NCI-H1694 (cell line): ENCODE results near the gene COL5A1.

ENCODE experiments used
- DNase-seq: peaks from one replicate; lab custom pipeline; 2025; lab: John Stamatoyannopoulos, UW

The COL5A1 gene

GRCh38 chr9:134641173-134641989 lies at the start of gene COL5A1:
Gene COL5A1 (plus strand): TSS chr9:134641803. CDS start chr9:134642188, 385 bp downstream.
- DNase-seq = peak; percentile 32

- no peak for DNase-seq
Observed at GRCh38 chr9:134592018-134592818, 49.4 kb upstream of the COL5A1 start.

DNA sequence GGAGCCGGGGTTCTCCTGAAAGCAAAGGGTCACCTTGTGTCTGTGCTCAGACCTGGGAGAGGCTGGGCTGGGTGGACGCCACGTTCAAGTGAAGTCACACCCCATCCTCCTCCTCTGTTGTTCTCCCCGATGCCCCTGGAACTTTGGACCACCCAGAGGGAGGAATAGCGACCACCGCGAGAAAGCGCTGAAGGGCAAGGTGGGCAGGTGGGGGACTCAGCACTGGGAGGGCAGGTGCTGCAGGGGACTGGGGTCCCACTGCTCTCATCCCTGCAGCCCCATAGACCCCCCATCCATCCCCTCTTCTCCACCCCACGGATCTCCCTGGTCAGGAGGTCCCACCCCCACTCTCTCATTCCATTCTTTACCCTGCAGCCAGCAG lies 48.8 kb upstream of the COL5A1 start:
- DNase-seq = no peak

DNA sequence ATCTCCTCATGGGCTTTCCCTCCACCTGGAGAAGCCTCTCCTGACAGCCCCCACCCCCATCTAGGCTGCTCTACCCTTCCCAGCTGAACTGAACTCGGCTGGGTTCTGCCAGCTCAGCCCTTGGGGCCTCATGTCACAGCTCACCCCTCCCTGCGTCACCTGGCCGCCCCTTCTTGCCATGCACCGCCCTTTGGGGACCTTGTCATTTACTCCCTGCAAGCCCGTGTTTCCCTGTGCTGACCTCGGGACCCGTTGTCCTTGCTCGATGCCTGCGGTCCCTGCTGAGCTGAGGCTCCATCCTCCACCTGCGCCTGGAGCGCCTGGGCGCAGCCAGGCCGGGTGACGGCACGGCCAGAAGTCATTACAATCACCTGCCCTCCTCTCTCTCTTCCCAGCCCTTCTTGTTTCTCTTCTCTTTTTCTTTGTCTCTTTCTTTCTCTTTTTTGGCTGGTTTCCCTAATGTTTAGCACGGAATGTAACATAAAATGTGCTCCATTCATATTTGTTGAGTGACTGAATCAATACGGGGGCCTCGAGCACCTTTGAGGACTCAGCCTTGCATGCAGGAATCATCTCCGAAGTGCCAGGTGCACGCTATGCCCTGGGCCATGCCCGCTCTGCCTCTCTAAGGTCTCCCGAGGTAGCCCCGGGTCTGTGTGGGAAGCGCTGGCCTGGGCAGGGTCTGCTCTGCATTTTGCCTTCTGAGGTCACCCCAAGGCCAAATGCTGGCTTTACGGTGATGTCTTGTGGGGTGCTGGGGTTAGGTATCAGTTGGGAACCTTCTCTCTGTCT lies 48.1 kb upstream of the COL5A1 start:
- no peak for DNase-seq

DNA sequence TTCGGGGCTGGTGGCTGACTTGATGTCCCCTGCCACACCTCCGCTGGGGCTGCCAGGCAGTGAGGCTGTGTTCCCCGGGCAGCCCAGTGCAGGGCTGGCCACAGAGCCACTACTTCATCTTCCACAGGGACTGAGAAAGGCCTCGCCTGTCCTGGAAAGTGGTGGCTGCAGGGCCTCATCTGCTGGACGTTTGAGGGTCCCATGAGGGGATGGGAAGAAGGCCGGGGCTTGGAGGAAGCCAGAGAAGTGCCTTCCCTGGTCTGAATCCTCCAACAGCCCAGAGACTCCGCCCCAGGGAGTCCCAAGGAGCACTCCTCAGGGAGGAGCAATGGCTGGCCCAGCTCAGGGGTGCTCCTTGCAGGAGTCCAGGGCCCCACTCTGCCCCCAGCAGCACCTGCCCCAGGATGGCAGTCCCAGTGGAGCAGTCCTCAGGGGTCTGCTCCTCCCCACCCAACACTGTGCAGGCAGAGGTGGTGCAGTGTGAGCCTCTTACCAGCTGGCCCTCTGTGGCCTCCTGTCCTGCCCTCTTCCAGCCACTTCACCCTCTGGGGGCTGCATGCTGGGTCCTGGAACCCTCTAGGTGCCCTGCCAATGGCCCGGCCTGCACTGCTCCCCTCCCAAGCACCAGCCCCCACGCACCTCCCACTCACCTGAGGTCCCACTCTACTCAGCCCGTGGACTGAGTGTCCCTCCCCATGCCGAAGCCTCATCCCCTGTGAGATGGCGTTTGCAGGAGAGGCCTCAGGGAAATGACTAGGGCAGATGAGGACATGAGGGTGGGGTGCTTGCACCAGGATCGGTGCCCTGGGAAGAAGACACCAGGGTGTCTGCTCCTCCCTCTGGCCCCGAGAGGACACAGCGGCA lies 47.3 kb upstream of the COL5A1 start:
- DNase-seq = no peak

DNA sequence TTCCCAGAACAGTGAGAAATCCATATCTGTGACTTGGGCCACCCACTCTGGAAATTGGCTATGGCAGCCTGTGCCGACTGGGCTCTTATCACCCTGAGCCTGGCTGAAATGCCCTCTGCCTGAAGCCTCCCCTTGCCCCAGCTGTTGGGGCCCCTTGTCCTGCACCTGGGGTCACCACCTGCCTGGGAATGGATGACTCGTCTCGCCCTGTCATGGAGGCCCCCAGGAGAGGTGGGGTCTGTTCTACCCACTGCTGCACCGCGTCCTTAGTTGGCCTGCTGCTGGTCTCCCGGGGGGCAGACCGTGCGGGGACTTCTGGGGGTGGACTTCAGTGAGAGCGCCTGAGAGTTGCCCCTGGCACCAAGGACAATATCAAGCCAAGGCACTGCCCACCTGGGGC lies 46.6 kb upstream of the COL5A1 start:
- DNase-seq = no peak

DNA sequence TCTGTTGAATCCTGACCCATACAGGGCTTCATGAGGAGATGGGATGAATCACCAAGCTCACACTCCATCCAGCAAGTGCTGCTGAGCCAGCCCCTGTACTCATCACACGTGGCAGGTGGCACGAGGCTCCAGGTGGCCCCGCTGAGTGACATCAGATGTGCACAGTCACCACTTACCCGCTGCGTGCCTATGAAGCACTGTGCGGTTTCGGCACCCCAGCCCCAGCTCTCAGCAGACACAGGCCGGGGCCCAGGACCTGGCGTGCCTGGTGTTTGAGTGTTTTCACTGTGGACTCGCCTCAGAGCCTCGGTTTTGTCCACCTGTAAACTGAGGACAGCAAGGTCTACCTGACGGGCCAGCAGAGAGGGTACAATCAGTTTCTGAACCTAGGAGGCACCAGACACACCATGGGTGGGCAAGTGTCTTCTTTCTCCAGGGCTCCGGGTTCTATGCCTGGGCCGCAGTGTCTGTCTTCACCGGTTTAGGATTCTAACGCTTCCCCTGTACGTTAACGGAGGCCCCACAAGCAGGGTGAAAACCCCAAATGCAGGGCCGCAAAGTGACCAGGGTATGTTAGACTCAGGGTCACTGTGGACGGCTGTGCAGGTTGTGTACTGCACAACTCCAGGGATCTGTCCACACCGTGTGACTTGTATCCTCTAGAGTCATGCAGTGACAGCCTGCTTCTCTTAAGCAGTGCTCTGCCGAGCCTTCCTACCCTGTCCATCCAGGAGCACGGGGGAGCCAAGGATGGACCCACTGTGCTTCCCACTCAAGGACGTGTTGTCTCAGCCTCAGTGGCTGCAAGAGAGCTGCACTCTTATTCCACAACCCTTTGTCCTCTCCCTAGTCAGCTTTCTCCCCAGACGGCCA lies 44.3 kb upstream of the COL5A1 start:
- DNase-seq = no peak

DNA sequence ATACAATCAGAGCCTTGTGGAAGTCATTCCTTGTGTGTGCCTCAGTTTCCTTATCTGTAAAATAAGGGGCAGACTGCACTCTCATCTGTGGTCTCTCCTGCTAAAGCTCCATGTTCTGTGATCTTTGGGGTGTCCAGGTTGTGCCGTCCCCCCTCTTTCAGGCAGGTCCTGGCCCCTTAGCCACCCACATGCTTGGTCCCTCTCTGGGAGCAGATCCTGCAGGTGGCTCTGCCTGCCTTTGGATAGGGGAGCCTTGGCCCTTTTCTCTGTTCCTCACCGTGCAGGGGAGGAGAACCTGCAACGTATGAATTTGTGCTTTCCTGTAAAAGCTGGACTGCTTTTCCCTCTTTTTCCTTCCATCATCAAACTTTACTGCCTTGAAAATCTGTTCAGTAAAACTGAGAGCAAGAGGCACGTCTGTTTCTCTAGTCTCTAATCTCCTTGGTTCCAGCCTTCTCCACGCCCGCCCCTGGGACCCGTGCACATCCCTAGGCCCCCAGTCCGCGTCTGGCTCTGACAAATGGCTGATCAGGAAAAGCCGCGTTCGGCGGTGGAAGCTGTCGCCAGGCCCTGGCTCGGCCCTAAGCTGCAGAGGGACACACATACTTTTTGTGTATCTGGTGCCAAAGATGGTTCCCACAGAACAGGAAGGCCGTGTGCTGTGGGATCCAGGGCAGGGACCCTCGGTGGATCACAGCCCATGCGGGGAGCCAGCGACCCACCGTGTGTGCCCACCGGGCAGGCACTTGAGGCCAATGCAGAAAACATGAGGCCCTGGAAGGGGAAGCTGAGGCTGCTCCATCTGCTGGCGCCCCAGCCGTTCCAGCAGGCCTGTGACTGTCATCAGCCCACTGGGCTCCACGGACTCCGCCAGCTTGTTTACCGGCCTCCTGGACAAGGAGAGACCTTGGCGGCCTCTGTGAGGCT lies 43.4 kb upstream of the COL5A1 start:
- DNase-seq = no peak

DNA sequence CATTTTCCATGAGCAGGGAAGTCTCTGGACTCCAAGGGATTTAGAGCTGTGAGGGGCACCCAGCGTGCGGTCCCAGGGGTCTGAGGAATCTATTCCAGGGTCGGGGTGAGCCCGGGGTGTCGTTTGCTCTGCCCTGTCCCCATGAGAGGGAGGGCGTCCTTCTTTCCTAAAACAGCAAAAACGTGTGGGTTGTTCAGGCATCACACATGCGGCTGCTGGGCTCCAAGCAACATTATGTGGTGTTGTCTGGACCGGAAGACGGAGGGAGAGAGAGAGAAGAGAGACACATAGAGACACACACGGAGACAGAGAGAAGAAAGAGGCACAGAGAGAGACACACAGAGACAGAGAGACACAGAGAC lies 42.7 kb upstream of the COL5A1 start:
- DNase-seq = no peak

GRCh38 chr9:134600371-134600770 lies 41.2 kb upstream of the COL5A1 start:
- no peak for DNase-seq

DNA sequence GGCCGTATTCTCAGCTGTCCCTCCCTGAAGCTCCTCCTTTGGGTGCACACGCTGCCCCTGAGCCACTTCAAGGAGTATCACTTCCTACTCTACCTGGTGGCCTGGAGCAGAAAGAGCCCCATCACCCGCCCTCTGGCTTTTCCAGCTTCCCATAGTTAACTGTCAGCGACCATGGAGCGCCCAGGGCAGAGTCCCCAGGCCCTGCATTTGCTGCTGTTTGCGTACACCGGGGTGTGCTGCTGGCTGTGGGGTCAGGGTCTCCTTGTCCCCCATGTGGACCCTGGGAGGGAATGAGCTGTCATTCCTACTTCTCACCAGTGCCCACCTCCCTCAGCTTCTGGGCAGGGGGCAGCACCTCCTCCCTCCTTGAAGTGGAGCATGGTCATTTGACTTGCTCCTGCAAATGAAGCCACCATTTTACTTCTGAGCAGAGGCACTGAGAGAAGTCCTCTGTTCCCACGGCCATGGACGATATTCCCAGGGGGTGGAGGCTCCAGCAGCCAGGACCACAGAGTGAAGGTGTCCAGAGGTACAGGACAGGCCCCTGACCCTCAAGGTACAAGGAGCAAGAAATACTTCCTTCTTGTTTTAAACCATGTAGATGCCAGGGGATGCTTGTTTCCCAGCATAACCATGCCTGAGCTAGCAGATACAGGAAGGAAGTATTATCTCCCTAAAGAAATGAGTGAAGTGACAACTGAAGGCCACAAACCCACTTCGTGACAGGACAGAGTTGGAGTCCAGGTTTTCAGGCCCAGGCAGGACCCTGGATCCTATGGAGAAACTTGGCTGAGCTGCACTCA lies 40.6 kb upstream of the COL5A1 start:
- DNase-seq = no peak

DNA sequence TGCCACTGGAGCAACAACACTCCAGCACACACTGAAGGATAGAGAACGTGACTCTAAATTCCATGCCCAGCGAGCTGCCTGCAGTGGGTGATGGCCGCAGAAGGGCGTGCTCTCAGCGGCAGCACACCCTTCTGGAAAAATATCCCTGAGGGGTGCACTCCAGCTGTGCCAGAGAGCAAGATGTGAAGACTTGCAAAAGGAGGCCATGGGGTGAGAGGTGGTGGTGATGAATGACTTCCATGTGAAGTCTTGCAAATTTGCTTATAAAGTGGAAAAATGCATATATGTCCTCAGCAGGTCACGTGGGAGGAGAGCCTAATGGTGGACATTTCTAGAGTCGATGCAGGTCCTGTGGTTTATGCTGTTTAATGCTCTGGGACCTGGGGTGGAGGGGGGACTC lies 39.8 kb upstream of the COL5A1 start:
- DNase-seq = no peak

DNA sequence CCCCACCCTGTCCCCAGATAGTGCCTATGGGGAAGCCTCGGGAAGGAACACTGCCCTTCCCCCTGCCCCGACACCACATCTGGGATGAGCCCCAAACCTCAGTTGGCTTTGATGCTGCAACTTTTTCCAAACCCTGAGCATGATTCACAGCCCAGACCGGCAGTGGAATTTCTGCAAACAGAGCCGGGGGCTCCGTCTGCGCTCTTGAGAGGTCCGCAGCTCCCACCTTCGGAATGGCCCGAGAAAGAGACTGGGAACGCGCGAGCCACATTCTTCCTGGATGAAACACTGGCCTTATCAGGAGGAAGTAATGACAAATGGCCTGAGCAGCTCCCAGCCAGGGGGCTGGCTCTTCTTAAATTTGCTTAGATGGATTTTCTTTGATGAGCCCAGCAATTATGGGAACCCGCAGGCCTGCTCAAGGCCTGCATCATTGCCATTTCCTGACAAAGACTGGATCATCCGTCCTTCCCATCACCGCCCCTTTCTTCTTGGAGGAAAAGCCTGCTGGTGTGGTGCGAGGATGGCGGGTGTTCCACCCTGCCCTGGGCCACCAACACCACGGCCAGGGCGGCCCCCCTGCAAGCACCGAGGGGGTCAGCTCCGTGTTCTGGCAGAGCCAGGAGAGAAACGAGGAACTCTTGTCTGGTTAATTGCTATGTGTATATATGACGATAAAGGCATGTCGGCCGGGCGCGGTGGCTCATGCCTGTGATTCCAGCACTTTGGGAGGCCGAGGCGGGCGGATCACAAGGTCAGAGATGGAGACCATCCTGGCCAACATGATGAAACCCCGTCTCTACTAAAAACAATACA lies 38.8 kb upstream of the COL5A1 start:
- no peak for DNase-seq

GRCh38 chr9:134604834-134605233 lies 36.8 kb upstream of the COL5A1 start:
- DNase-seq = no peak

- no peak for DNase-seq
Observed at GRCh38 chr9:134605351-134605965, 36.1 kb upstream of the COL5A1 start.

- DNase-seq = no peak
Observed at GRCh38 chr9:134605966-134606357, 35.6 kb upstream of the COL5A1 start.

GRCh38 chr9:134606951-134607731 lies 34.5 kb upstream of the COL5A1 start:
- DNase-seq = no peak
